Heart right ventricle (tissue), 16 donors: ENCODE results near the gene FAXC. TPM values are rescaled to one million over a fixed set of nuclear protein-coding genes. Genes with fewer than 3 reads are reported as not detected.
"Not testable (repeated sequence)": the region's sequence is repeated elsewhere in the genome, so short reads cannot be mapped to it uniquely, and the experiment has no call there.

Experiments
- ATAC-seq, 8 donors: fragments of 200-7000 bp; cut with Tn5 transposase; one replicate each; pipeline ENCODE4 v1.9.1; 2020; ENCODE audit warnings: mild to moderate bottlenecking in 8 of 8, moderate library complexity in 8 of 8, moderate number of reproducible peaks in 1 of 8
- DNase-seq, 2 donors: peaks; one replicate each; pipeline ENCODE4 v3.0.0-alpha.2; 2020
- H3K27ac ChIP-seq, 10 donors: fragments of 200-600 bp; sonication (generic) in 2 of 10; one replicate each; pipeline versions ENCODE4 v1.5.0 to v1.8.0; 2020 to 2022; ENCODE audit warnings: mild to moderate bottlenecking in 3 of 10
- H3K27me3 ChIP-seq, 7 donors: fragments of 200-600 bp; one replicate each; pipeline ENCODE4 v1.8.0; 2021 to 2022; ENCODE audit warnings: mild to moderate bottlenecking in 2 of 7
- H3K36me3 ChIP-seq, 9 donors: fragments of 200-600 bp; sonication (generic) in 1 of 9; one replicate each; pipeline versions ENCODE4 v1.5.0 to v1.8.0; 2020 to 2022; ENCODE audit warnings: mild to moderate bottlenecking in 2 of 9
- H3K4me1 ChIP-seq, 9 donors: fragments of 200-600 bp; sonication (generic) in 1 of 9; one replicate each; pipeline versions ENCODE4 v1.5.0 to v1.8.0; 2020 to 2022; ENCODE audit warnings: mild to moderate bottlenecking in 4 of 9
- H3K4me3 ChIP-seq, 10 donors: fragments of 200-600 bp; sonication (generic) in 2 of 10; one replicate each; pipeline versions ENCODE4 v1.5.0 to v1.8.0; 2020 to 2022; ENCODE audit warnings: mild to moderate bottlenecking in 7 of 10, moderate library complexity in 2 of 10
- H3K9me3 ChIP-seq, 11 donors: fragments of 200-600 bp in 10 of 11; sonication (generic) in 2 of 11; one replicate each; pipeline versions ENCODE4 v1.5.0 to v1.8.0; 2013 to 2022; ENCODE audit warnings: mild to moderate bottlenecking in 2 of 11, control low read depth in 1 of 11, moderate library complexity in 1 of 11
- WGBS, 2 donors: extraction: QIAGEN DNeasy Blood & Tissue Kit; methylation state at CpG; one replicate each; pipeline ENCODE4 v1.1.7; 2013; ENCODE audit warnings: inconsistent platforms in 1 of 2; 5-methylcytosine and 5-hydroxymethylcytosine counted together
- intact Hi-C, 10 donors: fragments of 100-400 bp; cut with DNase I; formaldehyde crosslinking; loops; one replicate each; pipeline versions ENCODE4 v1.11.1 to v1.14.2; 2022
- polyA plus RNA-seq, 2 donors: library from polyadenylated mRNA; stranded (reverse); fragments of 200-250 nt; gene quantifications; one replicate each; pipeline ENCODE4 v1.2.3, GENCODE V29; 2013
- total RNA-seq, 10 donors: library from RNA; stranded (reverse); fragmentation: NEBNext Ultra II Directional in 3 of 10; extraction: Animal tissue kit (Norgen Biotek cat#: 25700) in 3 of 10; gene quantifications; one replicate each; pipeline versions ENCODE4 v1.2.1 to v1.2.4, GENCODE V29; 2021 to 2023
- TF ChIP-seq, protein P1 (sequence below), 9 donors: fragments of 200-600 bp; sonication (generic) in 2 of 9; IDR thresholded peaks; one replicate each; pipeline versions ENCODE4 v1.5.0 to v1.8.0; 2021 to 2022; ENCODE audit warnings: antibody characterized with exemption in 9 of 9, mild to moderate bottlenecking in 5 of 9, moderate library complexity in 1 of 9
- donor health status: Arrhythmogenic right ventricular cardiomyopathy.
- donor health status: ischemic (EF 13 %, LVEDD 7.1; RV severe dilation, severe dysfunction).
- donor health status: healthy with polysubstance abuse.
- donor health status: DM: no; HTN: yes; CAD: no.
- donor health status: DM: no; HTN: no; CAD: no.
- donor health status: ischemic (EF 25% LVEDD 6.9; RV normal size, moderate dysfunction).
- donor health status: ischemic (EF 25% LVEDD 5.7; RV mildly dilated, moderate dysfunction).
- donor health status: healthy.
- donor health status: DM: yes; HTN: yes; CAD: no.
- donor health status: Ischemic cardiomyopathy.
- donor health status: ischemic (EF 35%, LVEDD 5.7; RV mildly dilated, moderate dysfunction).
- donor health status: nonischemic (EF 11% LVEDD 7.7; RV severe dilation, severe dysfunction).
- donor health status: DM: yes; HTN: yes; CAD: no.
- donor health status: PGD.
- donor health status: ischemic (EF 29% LVEDD 5.4; RV normal size, mild dysfunction).
- donor health status: nonischemic (EF 23%, LVEDD 6.1; RV moderate dilation, normal function).

FAXC gene
- total and polyA plus RNA-seq, 12 donors = 0.07 to 1.3 (median 0.36) TPM; not detected in 5

DNA sequence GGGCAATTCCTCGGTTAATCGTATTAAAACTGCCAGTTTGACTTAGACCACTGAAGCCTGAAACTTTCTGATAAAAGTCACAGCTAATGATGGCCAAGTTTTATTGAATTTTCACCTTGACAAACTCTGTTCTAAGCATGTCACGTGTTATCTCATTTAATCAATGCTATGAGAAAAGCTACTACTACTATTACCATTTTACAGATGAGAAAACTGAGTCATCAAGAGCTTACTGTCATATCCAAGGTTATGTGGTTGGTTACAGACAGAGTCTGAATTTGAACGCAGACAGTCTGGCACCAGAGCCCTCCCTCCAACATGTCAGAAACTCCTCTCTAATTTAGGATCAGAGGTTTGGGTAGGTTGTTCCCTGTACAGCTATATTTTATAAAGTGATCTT is 4.3 kb downstream of the FAXC start:
- 89 to 94% methylated on average over 4 of the region's 4 CpGs for WGBS, 2 donors
- DNase-seq (no peak), ATAC-seq (no peak)
- intact Hi-C loops = no loop called here
- no peaks in the 10 kb centered on the region for H3K9me3 ChIP-seq
- H3K36me3 ChIP-seq = no peaks in the 10 kb centered on the region
- TF ChIP-seq, protein P1, sequence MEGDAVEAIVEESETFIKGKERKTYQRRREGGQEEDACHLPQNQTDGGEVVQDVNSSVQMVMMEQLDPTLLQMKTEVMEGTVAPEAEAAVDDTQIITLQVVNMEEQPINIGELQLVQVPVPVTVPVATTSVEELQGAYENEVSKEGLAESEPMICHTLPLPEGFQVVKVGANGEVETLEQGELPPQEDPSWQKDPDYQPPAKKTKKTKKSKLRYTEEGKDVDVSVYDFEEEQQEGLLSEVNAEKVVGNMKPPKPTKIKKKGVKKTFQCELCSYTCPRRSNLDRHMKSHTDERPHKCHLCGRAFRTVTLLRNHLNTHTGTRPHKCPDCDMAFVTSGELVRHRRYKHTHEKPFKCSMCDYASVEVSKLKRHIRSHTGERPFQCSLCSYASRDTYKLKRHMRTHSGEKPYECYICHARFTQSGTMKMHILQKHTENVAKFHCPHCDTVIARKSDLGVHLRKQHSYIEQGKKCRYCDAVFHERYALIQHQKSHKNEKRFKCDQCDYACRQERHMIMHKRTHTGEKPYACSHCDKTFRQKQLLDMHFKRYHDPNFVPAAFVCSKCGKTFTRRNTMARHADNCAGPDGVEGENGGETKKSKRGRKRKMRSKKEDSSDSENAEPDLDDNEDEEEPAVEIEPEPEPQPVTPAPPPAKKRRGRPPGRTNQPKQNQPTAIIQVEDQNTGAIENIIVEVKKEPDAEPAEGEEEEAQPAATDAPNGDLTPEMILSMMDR (IDR thresholded peaks at IDR 0.05) = no peak
- peaks cover 0 to 11% (median 5%) of the 10 kb centered on the region in 9 donors for H3K4me1 ChIP-seq
- H3K27ac ChIP-seq = no peak overlapping the region
- peaks cover 0 to 65% (median 15%) of the 10 kb centered on the region in 7 donors for H3K27me3 ChIP-seq
- H3K4me3 ChIP-seq = no peak overlapping the region

DNA sequence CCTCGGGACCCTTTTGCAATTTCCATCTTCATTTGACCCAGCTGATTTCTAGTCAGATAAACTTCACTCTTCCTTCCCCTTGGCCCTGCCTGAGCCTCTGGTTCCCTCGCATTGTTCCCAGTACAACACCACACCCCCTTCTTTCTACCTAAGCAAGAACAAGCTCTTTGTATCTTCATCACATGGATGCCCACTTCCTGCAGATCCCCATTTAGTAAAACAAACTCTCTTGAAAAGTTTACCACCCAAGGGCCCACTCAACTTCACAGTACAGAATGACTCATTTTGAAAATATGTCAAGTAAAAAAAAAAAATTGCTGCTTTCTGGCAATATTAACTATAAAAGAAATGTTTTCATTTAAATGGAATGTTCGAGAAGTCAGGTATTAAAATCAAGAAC is 5.2 kb downstream of the FAXC start:
- no peak for DNase-seq
- TF ChIP-seq, protein P1 (IDR thresholded peaks at IDR 0.05) = no peak
- H3K4me1 ChIP-seq = peaks cover 0 to 7% (median 0%) of the 10 kb centered on the region in 9 donors
- H3K27me3 ChIP-seq = peaks cover 0 to 56% (median 9%) of the 10 kb centered on the region in 7 donors
- no peaks in the 10 kb centered on the region for H3K36me3 ChIP-seq
- H3K4me3 ChIP-seq = no peak overlapping the region
- no peaks in the 10 kb centered on the region for H3K9me3 ChIP-seq
- intact Hi-C loops = no loop called here
- no peak for ATAC-seq
- WGBS, 2 donors = 43 to 46% methylated on average over 3 of the region's 3 CpGs
- no peak overlapping the region for H3K27ac ChIP-seq

DNA sequence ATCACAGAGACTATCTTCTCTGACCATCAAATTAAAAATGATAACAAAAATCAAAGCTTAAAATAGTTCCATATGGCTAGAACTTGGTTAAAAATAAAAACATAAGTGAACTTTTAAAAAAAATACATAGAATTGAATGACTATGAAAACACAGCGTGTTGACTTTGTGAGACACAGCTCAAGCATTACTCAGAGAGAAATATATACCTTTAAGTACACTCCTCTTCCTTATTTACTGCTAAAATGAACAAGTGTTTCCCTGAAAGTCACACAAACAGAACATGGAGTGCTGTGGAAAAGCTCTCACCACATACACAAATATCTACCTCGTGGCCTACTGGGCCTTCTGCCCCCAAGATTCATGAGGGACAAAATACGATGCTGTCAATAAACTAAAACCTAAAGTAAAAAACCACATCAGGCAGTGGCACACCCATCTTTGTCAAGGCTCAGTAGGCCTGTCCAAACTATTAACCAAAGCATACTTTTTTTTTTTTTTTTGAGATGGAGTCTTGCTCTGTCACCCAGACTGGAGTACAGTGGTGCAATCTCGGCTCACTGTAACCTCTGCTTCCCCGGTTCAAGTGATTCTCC is 7.5 kb downstream of the FAXC start:
- Histone ChIP-seq H3K36me3 (no peaks in the 10 kb centered on the region), H3K4me1 (no peaks in the 10 kb centered on the region), H3K4me3 (no peak overlapping the region), H3K9me3 (no peaks in the 10 kb centered on the region), H3K27me3 (peaks cover 0 to 47% (median 0%) of the 10 kb centered on the region in 7 donors), H3K27ac (no peak overlapping the region)
- TF ChIP-seq, protein P1 (IDR thresholded peaks at IDR 0.05) = no peak
- WGBS, 2 donors = 87 to 90% methylated on average over 5 of the region's 5 CpGs
- intact Hi-C loops = no loop called here
- ATAC-seq (no peak), DNase-seq (no peak)

DNA sequence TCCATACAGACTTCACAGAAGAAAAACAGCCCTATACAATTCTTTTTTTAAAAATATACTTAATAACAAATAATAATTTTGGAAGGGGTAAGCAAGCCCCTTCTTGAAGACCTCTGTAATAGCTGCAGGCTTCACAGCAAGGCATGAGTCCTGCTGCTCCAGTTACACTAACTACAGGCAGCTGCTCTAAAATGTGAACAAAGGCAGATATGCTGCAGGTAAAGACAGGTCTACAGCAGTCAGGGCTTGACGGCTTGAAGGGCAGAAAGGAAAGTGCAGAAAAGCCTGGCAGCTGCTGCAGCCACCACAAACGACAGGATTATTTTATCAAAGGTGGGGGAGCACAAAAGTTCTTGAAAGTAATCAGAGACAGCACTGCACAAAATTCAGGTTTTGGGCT is 11.3 kb downstream of the FAXC start:
- H3K9me3 ChIP-seq = no peaks in the 10 kb centered on the region
- no peak for ATAC-seq
- DNase-seq = no peak
- TF ChIP-seq, protein P1 (IDR thresholded peaks at IDR 0.05) = no peak
- intact Hi-C loops = no loop called here
- H3K36me3 ChIP-seq = no peaks in the 10 kb centered on the region
- H3K4me1 ChIP-seq = no peaks in the 10 kb centered on the region
- no peak overlapping the region for H3K4me3 ChIP-seq
- H3K27ac ChIP-seq = no peak overlapping the region
- H3K27me3 ChIP-seq = peaks cover 0 to 27% (median 11%) of the 10 kb centered on the region in 7 donors
- 38 to 49% methylated on average over 2 of the region's 2 CpGs for WGBS, 2 donors

DNA sequence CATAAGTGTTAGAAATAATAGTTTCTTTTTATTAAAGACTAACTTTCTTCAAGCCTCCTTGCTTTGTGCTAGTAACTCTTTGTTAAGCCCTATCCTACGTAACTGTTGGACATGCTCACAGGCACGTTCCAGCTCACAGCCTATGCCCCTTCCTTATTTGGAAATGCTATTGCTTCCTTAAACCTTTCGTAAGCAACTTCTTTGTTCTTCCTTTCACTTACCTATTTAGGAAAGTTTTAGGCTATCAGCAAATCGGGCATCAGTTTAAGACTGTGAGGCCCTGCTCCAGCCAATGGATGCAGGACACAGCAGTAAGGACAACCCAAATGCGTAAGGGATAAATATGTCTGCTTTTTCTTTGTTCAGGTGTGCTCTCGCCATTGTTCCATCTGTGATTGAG is 14.2 kb downstream of the FAXC start:
- intact Hi-C loops, H3K4me1 ChIP-seq, H3K9me3 ChIP-seq, H3K4me3 ChIP-seq, H3K36me3 ChIP-seq, H3K27ac ChIP-seq, DNase-seq, ATAC-seq: not testable (repeated sequence)
- WGBS, 2 donors = 74 to 80% methylated on average over 6 of the region's 6 CpGs
- peaks cover 0 to 27% (median 11%) of the 10 kb centered on the region in 7 donors for H3K27me3 ChIP-seq
